GM12873 (cell line): ENCODE results near the gene RRP12.

Experiments
- TF ChIP-seq, protein P1 (sequence below): IDR thresholded peaks from 2 replicates; pipeline ENCODE4 v1.5.1; 2012; ENCODE audit warnings: low read depth, mild to moderate bottlenecking, moderate library complexity, low read length, control low read depth; ENCODE audit not compliant: insufficient read depth; ENCODE audit errors: missing control alignments

The RRP12 gene

DNA sequence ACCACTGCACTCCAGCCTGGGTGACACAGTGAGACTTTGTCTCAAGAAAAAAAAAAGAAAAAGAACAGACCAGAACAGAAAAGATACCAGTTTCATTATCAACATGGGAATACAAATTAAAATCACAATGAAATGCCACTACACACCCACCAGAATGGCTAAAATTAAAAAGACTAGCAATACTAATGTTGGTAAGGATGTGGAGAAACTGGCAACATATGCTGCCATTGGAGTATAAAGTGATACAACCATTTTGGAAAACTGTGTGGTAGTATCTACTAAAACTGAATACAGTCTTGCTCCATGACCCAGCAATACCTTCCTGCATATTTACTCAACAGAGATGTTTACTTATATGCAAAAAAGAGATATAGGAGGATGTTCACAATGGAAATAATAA is 2.9 kb upstream of the RRP12 start:
- TF ChIP-seq, protein P1, sequence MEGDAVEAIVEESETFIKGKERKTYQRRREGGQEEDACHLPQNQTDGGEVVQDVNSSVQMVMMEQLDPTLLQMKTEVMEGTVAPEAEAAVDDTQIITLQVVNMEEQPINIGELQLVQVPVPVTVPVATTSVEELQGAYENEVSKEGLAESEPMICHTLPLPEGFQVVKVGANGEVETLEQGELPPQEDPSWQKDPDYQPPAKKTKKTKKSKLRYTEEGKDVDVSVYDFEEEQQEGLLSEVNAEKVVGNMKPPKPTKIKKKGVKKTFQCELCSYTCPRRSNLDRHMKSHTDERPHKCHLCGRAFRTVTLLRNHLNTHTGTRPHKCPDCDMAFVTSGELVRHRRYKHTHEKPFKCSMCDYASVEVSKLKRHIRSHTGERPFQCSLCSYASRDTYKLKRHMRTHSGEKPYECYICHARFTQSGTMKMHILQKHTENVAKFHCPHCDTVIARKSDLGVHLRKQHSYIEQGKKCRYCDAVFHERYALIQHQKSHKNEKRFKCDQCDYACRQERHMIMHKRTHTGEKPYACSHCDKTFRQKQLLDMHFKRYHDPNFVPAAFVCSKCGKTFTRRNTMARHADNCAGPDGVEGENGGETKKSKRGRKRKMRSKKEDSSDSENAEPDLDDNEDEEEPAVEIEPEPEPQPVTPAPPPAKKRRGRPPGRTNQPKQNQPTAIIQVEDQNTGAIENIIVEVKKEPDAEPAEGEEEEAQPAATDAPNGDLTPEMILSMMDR: no peak

DNA sequence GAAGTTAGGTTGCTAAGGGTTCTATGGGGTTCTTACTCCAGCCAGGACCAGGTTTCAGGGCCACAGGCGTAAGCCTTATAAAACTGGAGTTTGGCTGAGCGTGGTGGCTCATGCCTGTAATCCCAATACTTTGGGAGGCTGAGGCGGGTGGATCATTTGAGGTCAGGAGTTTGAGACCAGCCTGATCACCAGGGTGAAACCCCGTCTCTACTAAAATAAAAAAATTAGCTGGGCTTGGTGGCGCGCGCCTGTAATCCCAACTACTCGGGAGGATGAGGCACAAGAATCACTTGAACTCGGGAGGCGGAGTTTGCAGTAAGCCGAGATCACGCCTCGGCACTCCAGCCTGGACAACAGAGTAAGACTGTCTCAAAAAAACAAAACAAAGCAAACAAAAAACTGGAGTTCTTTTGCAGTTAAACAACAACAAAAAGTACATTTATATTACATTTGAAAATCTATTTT is 347 bp upstream of the RRP12 start:
- TF ChIP-seq, protein P1: no peak

DNA sequence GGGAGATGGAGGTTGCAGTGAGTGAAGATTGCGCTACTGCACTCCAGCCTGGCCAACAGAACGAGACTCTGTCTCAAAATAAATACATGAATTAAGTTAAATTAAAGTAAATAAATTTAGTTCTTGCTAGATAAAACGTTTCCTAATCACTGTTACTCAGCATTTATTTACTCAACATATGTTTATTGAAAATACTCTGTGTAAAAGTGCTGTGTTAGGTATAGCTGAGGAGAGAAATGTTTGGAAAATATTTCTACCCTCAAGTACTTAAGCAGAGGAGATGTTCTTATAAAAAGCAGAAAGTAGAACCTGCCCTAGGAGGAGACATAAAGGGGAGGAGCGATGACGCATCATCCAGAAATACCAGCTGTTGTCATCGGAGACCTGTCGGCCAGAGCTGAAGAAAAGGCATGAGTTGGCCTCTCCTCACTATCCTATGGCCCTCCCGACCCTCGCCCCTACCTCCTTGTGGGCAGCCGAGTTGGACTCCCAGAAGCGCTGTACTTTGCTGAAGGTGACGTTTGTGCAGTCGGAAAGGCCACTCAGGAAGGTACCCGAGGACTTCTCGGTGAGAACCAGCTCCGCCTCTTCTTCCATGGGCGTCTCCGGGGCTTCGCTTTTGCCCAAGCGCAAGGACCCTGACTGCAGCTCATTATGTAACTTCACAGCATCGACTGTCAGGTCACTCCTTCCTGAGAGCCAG is 1.1 kb downstream of the RRP12 start:
- TF ChIP-seq, protein P1: no peak

DNA sequence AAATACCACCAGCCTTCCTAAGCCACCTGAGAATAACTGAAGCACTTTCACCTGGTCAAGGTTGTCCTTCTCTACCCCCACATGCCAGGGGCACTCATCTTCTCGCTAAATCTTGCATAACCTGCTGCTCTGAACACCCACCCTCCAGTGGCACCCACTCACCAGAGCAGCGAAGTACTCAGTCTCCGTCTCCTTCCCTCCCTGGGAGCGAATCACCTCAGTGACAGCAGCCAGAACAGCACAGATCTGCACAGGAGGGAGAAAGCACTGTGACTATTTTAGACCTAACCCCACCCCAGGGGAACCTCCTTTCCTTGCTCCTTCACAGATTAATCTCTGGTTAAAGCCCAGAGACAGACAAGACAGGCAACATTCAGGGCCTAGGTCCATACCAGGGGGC is 5.1 kb downstream of the RRP12 start:
- TF ChIP-seq, protein P1: no peak

DNA sequence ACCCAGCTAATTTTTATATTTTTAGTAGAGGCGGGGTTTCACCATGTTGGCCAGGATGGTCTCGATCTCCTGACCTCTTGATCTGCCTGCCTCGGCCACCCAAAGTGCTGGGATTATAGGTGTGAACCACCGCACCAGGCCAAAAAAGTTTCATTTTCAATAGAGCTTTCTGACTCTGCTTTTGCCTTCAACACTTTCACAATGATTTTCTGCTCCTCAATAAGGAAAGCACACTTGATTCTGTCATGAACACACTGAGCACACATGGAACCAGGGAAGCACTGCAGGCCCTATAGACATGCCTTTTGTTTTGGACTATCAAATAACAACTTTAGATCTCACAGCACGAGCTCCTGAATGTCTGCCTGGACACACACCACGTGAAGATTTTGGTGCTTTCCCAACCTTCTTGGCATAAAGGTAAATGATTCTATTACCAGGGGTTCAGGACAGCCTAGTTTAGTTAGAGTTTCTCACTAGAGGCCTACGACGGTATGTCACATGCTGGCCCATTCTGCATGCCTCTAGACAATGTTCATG is 8.0 kb downstream of the RRP12 start:
- TF ChIP-seq, protein P1: no peak

DNA sequence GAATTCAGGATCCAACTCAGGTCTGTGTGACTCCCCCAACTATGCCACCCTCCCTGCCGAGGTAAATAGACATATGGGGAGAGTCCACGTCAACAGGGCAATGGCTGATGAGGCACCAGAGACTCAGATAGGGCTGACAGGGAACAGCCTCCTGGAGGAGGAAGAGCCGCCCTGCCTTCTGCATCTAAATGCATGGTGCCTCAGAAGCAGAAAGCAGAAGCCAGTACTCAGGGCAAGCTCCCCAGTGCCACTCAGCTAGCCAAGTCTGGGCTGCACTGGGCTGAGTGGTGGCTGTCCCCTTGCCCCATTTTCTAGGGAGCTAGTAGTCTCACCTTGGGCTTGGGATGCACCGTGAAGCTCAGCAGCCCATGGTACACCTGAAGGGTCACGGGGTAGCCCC is 11.0 kb downstream of the RRP12 start:
- TF ChIP-seq, protein P1: no peak

DNA sequence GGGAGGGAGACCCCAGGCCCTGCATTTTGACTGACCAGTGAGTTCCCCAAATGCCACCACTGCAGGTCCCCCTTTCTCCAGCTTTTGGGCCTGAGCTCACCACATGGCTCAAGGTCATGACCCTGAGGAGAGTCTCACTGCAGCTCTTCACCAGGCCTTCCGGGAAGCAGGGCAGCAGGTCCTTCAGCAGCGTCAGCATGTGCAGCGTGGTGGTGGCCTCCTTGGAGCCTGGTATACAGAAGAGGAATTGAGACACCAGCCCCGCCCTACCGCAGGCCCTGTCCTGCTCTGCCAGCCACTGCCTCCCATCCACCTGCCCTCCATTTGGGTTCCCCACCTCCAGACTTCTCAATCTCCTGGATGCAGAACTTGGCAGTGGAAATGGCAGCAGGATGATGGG is 13.0 kb downstream of the RRP12 start:
- TF ChIP-seq, protein P1: no peak
